Activated CD4-positive, alpha-beta T cell treated with anti-CD3 and anti-CD28 coated beads, Interleukin-2, amount 10 ng/mL, durations not matched to agents 7 days and 5 days (primary cell): Measurements from ENCODE around the gene LMLN. TPM values are rescaled to one million over a fixed set of nuclear protein-coding genes. Genes with fewer than 3 reads are reported as not detected.
"Not testable (repeated sequence)": the region's sequence is repeated elsewhere in the genome, so short reads cannot be mapped to it uniquely, and the experiment has no call there.

Experiments
- CTCF ChIA-PET: fragments of 350-600 bp; sonication (Branson Sonifier 250); formaldehyde crosslinking; loops from one replicate; lab custom pipeline; 2021; ENCODE audit warnings: antibody characterized with exemption; lab: Charles Lee
- POLR2A ChIA-PET: fragments of 350-600 bp; sonication (Branson Sonifier 250); formaldehyde crosslinking; loops from one replicate; lab custom pipeline; 2021; ENCODE audit warnings: antibody characterized with exemption; lab: Charles Lee
- DNase-seq: peaks from one replicate; pipeline ENCODE4 v3.0.0-alpha.2; 2020
- H3K27ac Mint-ChIP-seq: one replicate; pipeline ENCODE4 v1.8.0; 2021; ENCODE audit warnings: mild to moderate bottlenecking, moderate library complexity, mixed read lengths
- H3K27me3 Mint-ChIP-seq: one replicate; pipeline ENCODE4 v1.8.0; 2021; ENCODE audit warnings: mixed read lengths
- H3K36me3 Mint-ChIP-seq: one replicate; pipeline ENCODE4 v1.8.0; 2021; ENCODE audit warnings: low read depth, mixed read lengths
- H3K4me1 Mint-ChIP-seq: one replicate; pipeline ENCODE4 v1.8.0; 2021; ENCODE audit warnings: mixed read lengths
- H3K4me3 Mint-ChIP-seq: one replicate; pipeline ENCODE4 v1.8.0; 2021; ENCODE audit warnings: mild to moderate bottlenecking, moderate library complexity, mixed read lengths
- H3K9me3 Mint-ChIP-seq: one replicate; pipeline ENCODE4 v1.8.0; 2021; ENCODE audit warnings: mixed read lengths
- total RNA-seq, 2 experiments: library from RNA; stranded (reverse); gene quantifications; one replicate each; pipeline ENCODE4 v1.2.3, GENCODE V29; 2021

The LMLN gene
- total RNA-seq, 2 experiments from 2014 or later: 2.7 to 3.1 TPM

GRCh38 chr3:197949778-197950676 lies 10.0 kb upstream of the LMLN start, which contains the start of gene RPL35A:
Gene RPL35A, plus strand, starts transcription at chr3:197950190. Its CDS starts 778 bp downstream, at chr3:197950968.
- Mint-ChIP-seq H3K4me3 (peak within 1 kb of the TSS; percentile 94), H3K36me3 (peaks cover 43% of the 10 kb centered on the region), H3K4me1 (peaks cover 47% of the 10 kb centered on the region), H3K27me3 (no peaks in the 10 kb centered on the region), H3K27ac (peak within 1 kb of the TSS; percentile 96), H3K9me3 (no peaks in the 10 kb centered on the region)
- ChIA-PET CTCF (interaction anchor here (1.0 to 1.2 kb wide), 3 partner anchors 16 to 100 kb away, joined by 3 read pairs; no protein-coding TSS in a partner anchor), POLR2A (no interaction called here)
- DNase-seq: peak; percentile 88

- peaks cover 49% of the 10 kb centered on the region for H3K36me3 Mint-ChIP-seq
- no peaks in the 10 kb centered on the region for H3K27me3 Mint-ChIP-seq
- H3K4me3 Mint-ChIP-seq: peak overlapping the region; percentile 94
- no peak for DNase-seq
- CTCF ChIA-PET: no interaction called here
- H3K9me3 Mint-ChIP-seq: no peaks in the 10 kb centered on the region
- peak overlapping the region; percentile 96 for H3K27ac Mint-ChIP-seq
- POLR2A ChIA-PET: no interaction called here
- peaks cover 50% of the 10 kb centered on the region for H3K4me1 Mint-ChIP-seq
Measured at GRCh38 chr3:197950677-197951061, 9.3 kb upstream of the LMLN start.

GRCh38 chr3:197951392-197951990 lies 8.5 kb upstream of the LMLN start:
- Mint-ChIP-seq H3K27me3 (no peaks in the 10 kb centered on the region), H3K4me3 (peak overlapping the region; percentile 94), H3K9me3 (no peaks in the 10 kb centered on the region), H3K4me1 (peaks cover 52% of the 10 kb centered on the region), H3K27ac (peak overlapping the region; percentile 96), H3K36me3 (peaks cover 55% of the 10 kb centered on the region)
- CTCF ChIA-PET: no interaction called here
- no peak for DNase-seq
- POLR2A ChIA-PET: no interaction called here

- H3K4me1 Mint-ChIP-seq: peaks cover 59% of the 10 kb centered on the region
- DNase-seq: no peak
- H3K36me3 Mint-ChIP-seq: peaks cover 64% of the 10 kb centered on the region
- CTCF ChIA-PET: no interaction called here
- H3K27ac Mint-ChIP-seq: peak overlapping the region; percentile 28
- POLR2A ChIA-PET: no interaction called here
- H3K27me3 Mint-ChIP-seq: no peaks in the 10 kb centered on the region
- peak overlapping the region; percentile 28 for H3K4me3 Mint-ChIP-seq
- H3K9me3 Mint-ChIP-seq: no peaks in the 10 kb centered on the region
Measured at GRCh38 chr3:197952440-197952839, 7.6 kb upstream of the LMLN start.

GRCh38 chr3:197953325-197953724 lies 6.7 kb upstream of the LMLN start:
- ChIA-PET CTCF (interaction anchor here (0.6 to 1.4 kb wide), 3 partner anchors 11 to 48 kb away, joined by 3 to 4 read pairs (median 3); no protein-coding TSS in a partner anchor), POLR2A (interaction anchor here (0.6 kb wide), 1 partner anchor 268 kb away, joined by 5 read pairs; no protein-coding TSS in a partner anchor)
- peaks cover 66% of the 10 kb centered on the region for H3K36me3 Mint-ChIP-seq
- no peak overlapping the region for H3K4me3 Mint-ChIP-seq
- no peaks in the 10 kb centered on the region for H3K27me3 Mint-ChIP-seq
- H3K9me3 Mint-ChIP-seq: no peaks in the 10 kb centered on the region
- H3K27ac Mint-ChIP-seq: peak overlapping the region; percentile 42
- DNase-seq: no peak
- peaks cover 65% of the 10 kb centered on the region for H3K4me1 Mint-ChIP-seq

GRCh38 chr3:197953881-197954280 lies 6.1 kb upstream of the LMLN start:
- DNase-seq: no peak
- H3K4me1 Mint-ChIP-seq: peaks cover 66% of the 10 kb centered on the region
- no peak overlapping the region for H3K4me3 Mint-ChIP-seq
- peaks cover 70% of the 10 kb centered on the region for H3K36me3 Mint-ChIP-seq
- no peak overlapping the region for H3K27ac Mint-ChIP-seq
- H3K27me3 Mint-ChIP-seq: no peaks in the 10 kb centered on the region
- CTCF ChIA-PET: interaction anchor here (0.8 to 1.4 kb wide), 2 partner anchors 11 to 48 kb away, joined by 3 to 4 read pairs; no protein-coding TSS in a partner anchor
- POLR2A ChIA-PET: no interaction called here
- H3K9me3 Mint-ChIP-seq: no peaks in the 10 kb centered on the region

GRCh38 chr3:197955892-197956477 lies 4.0 kb upstream of the LMLN start:
- no peak for DNase-seq
- Mint-ChIP-seq H3K4me1 (peaks cover 67% of the 10 kb centered on the region), H3K9me3 (no peaks in the 10 kb centered on the region), H3K36me3 (peaks cover 65% of the 10 kb centered on the region), H3K27me3 (no peaks in the 10 kb centered on the region), H3K27ac (no peak overlapping the region), H3K4me3 (no peak overlapping the region)
- POLR2A ChIA-PET: no interaction called here
- CTCF ChIA-PET: no interaction called here

GRCh38 chr3:197956626-197956988 lies 3.4 kb upstream of the LMLN start:
- peaks cover 59% of the 10 kb centered on the region for H3K36me3 Mint-ChIP-seq
- no peak overlapping the region for H3K27ac Mint-ChIP-seq
- ChIA-PET CTCF (no interaction called here), POLR2A (no interaction called here)
- H3K4me3 Mint-ChIP-seq: no peak overlapping the region
- no peaks in the 10 kb centered on the region for H3K27me3 Mint-ChIP-seq
- H3K9me3 Mint-ChIP-seq: no peaks in the 10 kb centered on the region
- peaks cover 67% of the 10 kb centered on the region for H3K4me1 Mint-ChIP-seq
- DNase-seq: no peak

GRCh38 chr3:197957790-197958133 lies 2.3 kb upstream of the LMLN start:
- Mint-ChIP-seq H3K27me3 (no peaks in the 10 kb centered on the region), H3K27ac (no peak overlapping the region), H3K4me3 (no peak overlapping the region), H3K9me3 (no peaks in the 10 kb centered on the region), H3K4me1 (peaks cover 69% of the 10 kb centered on the region), H3K36me3 (peaks cover 52% of the 10 kb centered on the region)
- no peak for DNase-seq
- POLR2A ChIA-PET: no interaction called here
- CTCF ChIA-PET: interaction anchor here (0.6 to 2.0 kb wide), 3 partner anchors 39 to 120 kb away, joined by 3 to 6 read pairs (median 5); no protein-coding TSS in a partner anchor

- Mint-ChIP-seq H3K36me3 (peaks cover 46% of the 10 kb centered on the region), H3K27me3 (no peaks in the 10 kb centered on the region), H3K4me1 (peaks cover 65% of the 10 kb centered on the region), H3K4me3 (peak overlapping the region; percentile 45), H3K9me3 (no peaks in the 10 kb centered on the region), H3K27ac (peak overlapping the region; percentile 72)
- CTCF ChIA-PET: interaction anchor here (0.6 to 2.0 kb wide), 3 partner anchors 38 to 120 kb away, joined by 3 to 6 read pairs (median 5); no protein-coding TSS in a partner anchor
- POLR2A ChIA-PET: no interaction called here
- DNase-seq: no peak
Measured at GRCh38 chr3:197958346-197958745, 1.7 kb upstream of the LMLN start.

GRCh38 chr3:197958848-197959247 lies 1.2 kb upstream of the LMLN start:
- H3K4me1 Mint-ChIP-seq: peaks cover 61% of the 10 kb centered on the region
- CTCF ChIA-PET: interaction anchor here (1.4 to 2.0 kb wide), 2 partner anchors 38 to 53 kb away, joined by 5 to 6 read pairs; no protein-coding TSS in a partner anchor
- peaks cover 41% of the 10 kb centered on the region for H3K36me3 Mint-ChIP-seq
- H3K27ac Mint-ChIP-seq: peak overlapping the region; percentile 44
- DNase-seq, H3K9me3 Mint-ChIP-seq, H3K27me3 Mint-ChIP-seq, POLR2A ChIA-PET: not testable (repeated sequence)
- peak overlapping the region; percentile 87 for H3K4me3 Mint-ChIP-seq

GRCh38 chr3:197959500-197959890 lies 522 bp upstream of the LMLN start:
- ChIA-PET CTCF (interaction anchor here (2.0 kb wide), 1 partner anchor 37 kb away, joined by 6 read pairs; no protein-coding TSS in a partner anchor), POLR2A (no interaction called here)
- H3K4me1 Mint-ChIP-seq: peaks cover 59% of the 10 kb centered on the region
- peak overlapping the region; percentile 87 for H3K4me3 Mint-ChIP-seq
- H3K9me3 Mint-ChIP-seq: no peaks in the 10 kb centered on the region
- no peak for DNase-seq
- H3K27ac Mint-ChIP-seq: peak overlapping the region; percentile 89
- no peaks in the 10 kb centered on the region for H3K27me3 Mint-ChIP-seq
- peaks cover 36% of the 10 kb centered on the region for H3K36me3 Mint-ChIP-seq
